H9 (cell line): Measurements from ENCODE around the gene CADM1. TPM values are rescaled to one million over a fixed set of nuclear protein-coding genes. Genes with fewer than 3 reads are reported as not detected.
A peak's percentile ranks its signal among the peaks of the same experiment; 100 is the strongest.

Source experiments
- DNase-seq: peaks from one replicate; pipeline ENCODE4 v3.0.0-alpha.2; 2017
- H2AFZ ChIP-seq: one replicate; pipeline ENCODE4 v1.6.1; 2013; ENCODE audit warnings: mild to moderate bottlenecking, low read length, control low read depth, moderate library complexity
- H2AK5ac ChIP-seq: 2 replicates; pipeline ENCODE4 v1.6.1; 2013; ENCODE audit warnings: low read length, control low read depth, mixed read lengths; ENCODE audit not compliant: insufficient read length
- H2BK120ac ChIP-seq: one replicate; pipeline ENCODE4 v1.6.1; 2013; ENCODE audit warnings: low read depth, mild to moderate bottlenecking, low read length, control low read depth, inconsistent platforms; ENCODE audit not compliant: poor library complexity, severe bottlenecking
- H2BK12ac ChIP-seq: 2 replicates; pipeline ENCODE4 v1.6.1; 2013; ENCODE audit warnings: low read length, control low read depth, mixed read lengths, low read depth; ENCODE audit not compliant: insufficient read length
- H2BK15ac ChIP-seq: 2 replicates; pipeline ENCODE4 v1.6.1; 2013; ENCODE audit warnings: low read depth, low read length, control low read depth
- H2BK20ac ChIP-seq: one replicate; pipeline ENCODE4 v1.6.1; 2013; ENCODE audit warnings: low read depth, mild to moderate bottlenecking, low read length, control low read depth, inconsistent platforms; ENCODE audit not compliant: poor library complexity, severe bottlenecking
- H2BK5ac ChIP-seq: 2 replicates; pipeline ENCODE4 v1.6.1; 2013; ENCODE audit warnings: low read length, control low read depth, mixed read lengths; ENCODE audit not compliant: insufficient read length
- H3K14ac ChIP-seq: 2 replicates; pipeline ENCODE4 v1.6.1; 2013; ENCODE audit warnings: low read length, control low read depth; ENCODE audit not compliant: insufficient read depth
- H3K18ac ChIP-seq: 2 replicates; pipeline ENCODE4 v1.6.1; 2013; ENCODE audit warnings: low read depth, mild to moderate bottlenecking, mixed read lengths, low read length, control low read depth; ENCODE audit not compliant: insufficient read length
- H3K23ac ChIP-seq: 2 replicates; pipeline ENCODE4 v1.6.1; 2013; ENCODE audit warnings: low read length, control low read depth, mixed read lengths, low read depth; ENCODE audit not compliant: insufficient read length
- H3K23me2 ChIP-seq: 2 replicates; pipeline ENCODE4 v1.6.1; 2013; ENCODE audit warnings: low read depth, mild to moderate bottlenecking, mixed read lengths, low read length, control low read depth; ENCODE audit not compliant: insufficient read length, poor library complexity, severe bottlenecking
- H3K27ac ChIP-seq: 2 replicates; pipeline ENCODE4 v1.5.1; 2013; ENCODE audit warnings: low read length, control low read depth, mixed read lengths, low read depth; ENCODE audit not compliant: insufficient read length
- H3K27me3 ChIP-seq: 2 replicates; pipeline ENCODE4 v1.6.1; 2013; ENCODE audit warnings: low read length, control low read depth, inconsistent platforms; ENCODE audit not compliant: insufficient read depth
- H3K4ac ChIP-seq: 2 replicates; pipeline ENCODE4 v1.6.1; 2013; ENCODE audit warnings: low read depth, mild to moderate bottlenecking, control low read depth, inconsistent platforms, low read length, moderate library complexity
- H3K4me1 ChIP-seq: 2 replicates; pipeline ENCODE4 v1.6.1; 2013; ENCODE audit warnings: low read length, control low read depth, inconsistent platforms; ENCODE audit not compliant: insufficient read depth
- H3K4me2 ChIP-seq: 2 replicates; pipeline ENCODE4 v1.6.1; 2013; ENCODE audit warnings: low read length, control low read depth, mixed read lengths; ENCODE audit not compliant: insufficient read length, insufficient read depth
- H3K56ac ChIP-seq: 2 replicates; pipeline ENCODE4 v1.6.1; 2013; ENCODE audit warnings: low read depth, mild to moderate bottlenecking, mixed read lengths, low read length, control low read depth; ENCODE audit not compliant: insufficient read length
- H3K79me1 ChIP-seq: 2 replicates; pipeline ENCODE4 v1.6.1; 2013; ENCODE audit warnings: low read depth, mild to moderate bottlenecking, moderate library complexity, low read length, control low read depth, inconsistent platforms; ENCODE audit not compliant: insufficient read depth, poor library complexity, severe bottlenecking
- H3K79me2 ChIP-seq: 2 replicates; pipeline ENCODE4 v1.6.1; 2013; ENCODE audit warnings: low read length, control low read depth, inconsistent platforms; ENCODE audit not compliant: insufficient read depth
- H3K9ac ChIP-seq: 2 replicates; pipeline ENCODE4 v1.6.1; 2013; ENCODE audit warnings: low read length, control low read depth, mixed read lengths; ENCODE audit not compliant: insufficient read length; ENCODE audit errors: extremely low read depth
- H3K9me3 ChIP-seq: one replicate; pipeline ENCODE4 v1.6.1; 2013; ENCODE audit warnings: low read depth, low read length, inconsistent platforms; ENCODE audit not compliant: control insufficient read depth
- H3T11ph ChIP-seq: one replicate; pipeline ENCODE4 v1.6.1; 2013; ENCODE audit warnings: mild to moderate bottlenecking, low read length, control low read depth, inconsistent platforms
- H4K20me1 ChIP-seq: one replicate; pipeline ENCODE4 v1.6.1; 2013; ENCODE audit not compliant: control insufficient read depth, insufficient read length, insufficient read depth
- H4K5ac ChIP-seq: 2 replicates; pipeline ENCODE4 v1.6.1; 2013; ENCODE audit warnings: low read depth, mild to moderate bottlenecking, mixed read lengths, low read length, control low read depth; ENCODE audit not compliant: insufficient read length
- H4K8ac ChIP-seq: replicated peaks from 2 replicates; pipeline ENCODE4 v1.6.1; 2013; ENCODE audit warnings: low read length, control low read depth, mixed read lengths, low read depth; ENCODE audit not compliant: insufficient read length
- H4K91ac ChIP-seq: 2 replicates; pipeline ENCODE4 v1.6.1; 2013; ENCODE audit warnings: low read depth, mild to moderate bottlenecking, moderate library complexity, mixed read lengths, low read length, control low read depth; ENCODE audit not compliant: insufficient read length
- H3K27ac Mint-ChIP-seq, 3 experiments: 2 replicates in 2 of 3; 3 replicates in 1 of 3; pipeline ENCODE4 v1.8.0; 2020 to 2021; ENCODE audit warnings: mixed read lengths in 3 of 3, mild to moderate bottlenecking in 1 of 3, moderate library complexity in 1 of 3
- H3K27me3 Mint-ChIP-seq: 2 replicates; pipeline ENCODE4 v1.8.0; 2021; ENCODE audit warnings: low read depth, mild to moderate bottlenecking, moderate library complexity, mixed read lengths
- H3K36me3 Mint-ChIP-seq, 3 experiments: 2 replicates in 2 of 3; 3 replicates in 1 of 3; pipeline ENCODE4 v1.8.0; 2020 to 2021; ENCODE audit warnings: low read depth in 3 of 3, mixed read lengths in 3 of 3; ENCODE audit not compliant: insufficient read depth in 1 of 3
- H3K4me1 Mint-ChIP-seq, 2 experiments: 2 replicates each; pipeline ENCODE4 v1.8.0; 2020; ENCODE audit warnings: mixed read lengths in 2 of 2
- H3K4me3 Mint-ChIP-seq, 2 experiments: 2 replicates in 1 of 2; 3 replicates in 1 of 2; pipeline ENCODE4 v1.8.0; 2020 to 2021; ENCODE audit warnings: mild to moderate bottlenecking in 2 of 2, mixed read lengths in 2 of 2, moderate library complexity in 1 of 2
- H3K9me3 Mint-ChIP-seq, 2 experiments: 2 replicates in 1 of 2; 3 replicates in 1 of 2; pipeline ENCODE4 v1.8.0; 2020; ENCODE audit warnings: mild to moderate bottlenecking in 2 of 2, mixed read lengths in 2 of 2, moderate library complexity in 1 of 2
- CTCF ChIP-seq: fragments of 200-600 bp; sonication (generic); conservative IDR thresholded peaks from 3 replicates; pipeline ENCODE4 v1.8.0; 2021; ENCODE audit warnings: antibody characterized with exemption, mild to moderate bottlenecking
- WGBS: extraction: QIAGEN DNeasy Blood & Tissue Kit; methylation state at CpG from one replicate; pipeline ENCODE4 v1.1.7; 2013; ENCODE audit warnings: missing lambda C conversion rate, low lambda C conversion rate, mixed read lengths; ENCODE audit not compliant: insufficient read length; ENCODE audit errors: extremely low coverage; 5-methylcytosine and 5-hydroxymethylcytosine counted together
- total RNA-seq: library from RNA; stranded (reverse); gene quantifications from 2 replicates; pipeline ENCODE4 v1.2.1, GENCODE V29; 2021

The CADM1 gene
- total RNA-seq, 1 experiment from 2014 or later = 11.9 TPM

- Mint-ChIP-seq H3K27ac (peak overlapping the region in 2 of 3 experiments; percentile 5 to 24; a peak in 2 of 7 replicates), H3K9me3 (no peaks in the 10 kb centered on the region), H3K36me3 (no peaks in the 10 kb centered on the region), H3K4me3 (peak overlapping the region in 1 of 2 experiments; percentile 2; a peak in 1 of 5 replicates), H3K4me1 (peaks cover 19 to 36% of the 10 kb centered on the region in 2 experiments), H3K27me3 (no peaks in the 10 kb centered on the region; the same call in 1 of the 2 replicates)
- H2BK15ac ChIP-seq = no peak overlapping the region
- H3K27ac ChIP-seq = no peak overlapping the region
- no peaks in the 10 kb centered on the region for H3K27me3 ChIP-seq
- no peak overlapping the region for H2BK20ac ChIP-seq
- H3K56ac ChIP-seq = no peak overlapping the region
- no peak overlapping the region for H2BK12ac ChIP-seq
- no peak overlapping the region for H3K23ac ChIP-seq
- no peaks in the 10 kb centered on the region for H3K9me3 ChIP-seq
- no peak for TF ChIP-seq CTCF
- H2AFZ ChIP-seq = no peak overlapping the region
- H2BK120ac ChIP-seq = no peak overlapping the region
- no peak overlapping the region for H3T11ph ChIP-seq
- no peak overlapping the region for H4K8ac ChIP-seq
- no peak overlapping the region for H3K4ac ChIP-seq
- no peak overlapping the region for H2BK5ac ChIP-seq
- no peak overlapping the region for H3K4me2 ChIP-seq
- no peaks in the 10 kb centered on the region for H3K79me1 ChIP-seq
- no CpG with 5 or more reads among the region's 2 CpGs for WGBS
- no peak overlapping the region for H3K18ac ChIP-seq
- no peaks in the 10 kb centered on the region for H3K79me2 ChIP-seq
- no peak overlapping the region for H2AK5ac ChIP-seq
- H4K91ac ChIP-seq = no peak overlapping the region
- H3K9ac ChIP-seq = no peak overlapping the region
- H3K23me2 ChIP-seq = no peaks in the 10 kb centered on the region
- no peaks in the 10 kb centered on the region for H3K4me1 ChIP-seq
- no peak overlapping the region for H3K14ac ChIP-seq
- no peak overlapping the region for H4K5ac ChIP-seq
- DNase-seq = no peak
- H4K20me1 ChIP-seq = no peaks in the 10 kb centered on the region
Measured at GRCh38 chr11:115202900-115203552, 301.2 kb downstream of the CADM1 start.
